ENCODE data around the gene OSBPL6.

The OSBPL6 gene

GRCh38 chr2:178291703-178292102 lies 97.4 kb downstream of the OSBPL6 start:
- Histone ChIP-seq H3K27me3 (ENCODE audit: low read depth, low read length) (no peaks in the 10 kb centered on the region), H3K4me3 (ENCODE audit: low read depth in 1 of 2, low read length in 2 of 2) (no peak overlapping the region), H3K27ac (ENCODE audit: low read length) (no peak overlapping the region), H3K36me3 (ENCODE audit: control insufficient read depth in 1 of 2, insufficient read depth in 2 of 2, low read length in 2 of 2) (no peaks in the 10 kb centered on the region), H3K9me3 (ENCODE audit: control insufficient read depth in 1 of 2, low read length in 2 of 2) (no peaks in the 10 kb centered on the region), H3K4me1 (ENCODE audit: control insufficient read depth in 1 of 2, insufficient read depth in 2 of 2, low read length in 2 of 2) (no peaks in the 10 kb centered on the region)

GRCh38 chr2:178292586-178292985 lies 98.3 kb downstream of the OSBPL6 start:
- H3K4me1 ChIP-seq (ENCODE audit: control insufficient read depth in 1 of 2, insufficient read depth in 2 of 2, low read length in 2 of 2), result no peaks in the 10 kb centered on the region

GRCh38 chr2:178295115-178295514 lies 100.8 kb downstream of the OSBPL6 start:
- no peak overlapping the region for H3K27ac ChIP-seq (ENCODE audit: low read length)
- no peaks in the 10 kb centered on the region for H3K36me3 ChIP-seq (ENCODE audit: control insufficient read depth in 1 of 2, insufficient read depth in 2 of 2, low read length in 2 of 2)
- H3K27me3 ChIP-seq (ENCODE audit: low read depth, low read length), result no peaks in the 10 kb centered on the region
- H3K9me3 ChIP-seq (ENCODE audit: control insufficient read depth in 1 of 2, low read length in 2 of 2), result no peaks in the 10 kb centered on the region
- H3K4me3 ChIP-seq (ENCODE audit: low read depth in 1 of 2, low read length in 2 of 2), result no peak overlapping the region
- H3K4me1 ChIP-seq (ENCODE audit: control insufficient read depth in 1 of 2, insufficient read depth in 2 of 2, low read length in 2 of 2), result no peaks in the 10 kb centered on the region

More at GRCh38 chr2:178292586-178292985, 98.3 kb downstream of the OSBPL6 start:
- H3K27me3 ChIP-seq (ENCODE audit: low read depth, low read length), result no peaks in the 10 kb centered on the region
- H3K36me3 ChIP-seq (ENCODE audit: control insufficient read depth in 1 of 2, insufficient read depth in 2 of 2, low read length in 2 of 2), result no peaks in the 10 kb centered on the region
- no peaks in the 10 kb centered on the region for H3K9me3 ChIP-seq (ENCODE audit: control insufficient read depth in 1 of 2, low read length in 2 of 2)
- H3K27ac ChIP-seq (ENCODE audit: low read length), result no peak overlapping the region
- no peak overlapping the region for H3K4me3 ChIP-seq (ENCODE audit: low read depth in 1 of 2, low read length in 2 of 2)

GRCh38 chr2:178295906-178296305 lies 101.6 kb downstream of the OSBPL6 start:
- H3K27me3 ChIP-seq (ENCODE audit: low read depth, low read length), result no peaks in the 10 kb centered on the region
- H3K4me3 ChIP-seq (ENCODE audit: low read depth in 1 of 2, low read length in 2 of 2), result no peak overlapping the region
- H3K36me3 ChIP-seq (ENCODE audit: control insufficient read depth in 1 of 2, insufficient read depth in 2 of 2, low read length in 2 of 2), result no peaks in the 10 kb centered on the region
- H3K4me1 ChIP-seq (ENCODE audit: control insufficient read depth in 1 of 2, insufficient read depth in 2 of 2, low read length in 2 of 2), result no peaks in the 10 kb centered on the region
- H3K27ac ChIP-seq (ENCODE audit: low read length), result no peak overlapping the region
- no peaks in the 10 kb centered on the region for H3K9me3 ChIP-seq (ENCODE audit: control insufficient read depth in 1 of 2, low read length in 2 of 2)

GRCh38 chr2:178296394-178297090 lies 102.2 kb downstream of the OSBPL6 start:
- Histone ChIP-seq H3K4me3 (ENCODE audit: low read depth in 1 of 2, low read length in 2 of 2) (no peak overlapping the region), H3K36me3 (ENCODE audit: control insufficient read depth in 1 of 2, insufficient read depth in 2 of 2, low read length in 2 of 2) (no peaks in the 10 kb centered on the region), H3K27ac (ENCODE audit: low read length) (no peak overlapping the region), H3K9me3 (ENCODE audit: control insufficient read depth in 1 of 2, low read length in 2 of 2) (no peaks in the 10 kb centered on the region), H3K4me1 (ENCODE audit: control insufficient read depth in 1 of 2, insufficient read depth in 2 of 2, low read length in 2 of 2) (no peaks in the 10 kb centered on the region), H3K27me3 (ENCODE audit: low read depth, low read length) (no peaks in the 10 kb centered on the region)

GRCh38 chr2:178297091-178297411 lies 102.7 kb downstream of the OSBPL6 start:
- H3K27me3 ChIP-seq (ENCODE audit: low read depth, low read length), result no peaks in the 10 kb centered on the region

GRCh38 chr2:178298785-178299212 lies 104.5 kb downstream of the OSBPL6 start:
- H3K9me3 ChIP-seq (ENCODE audit: control insufficient read depth in 1 of 2, low read length in 2 of 2), result no peaks in the 10 kb centered on the region
- H3K36me3 ChIP-seq (ENCODE audit: control insufficient read depth in 1 of 2, insufficient read depth in 2 of 2, low read length in 2 of 2), result no peaks in the 10 kb centered on the region
- no peaks in the 10 kb centered on the region for H3K27me3 ChIP-seq (ENCODE audit: low read depth, low read length)
- H3K4me1 ChIP-seq (ENCODE audit: control insufficient read depth in 1 of 2, insufficient read depth in 2 of 2, low read length in 2 of 2), result no peaks in the 10 kb centered on the region
- no peak overlapping the region for H3K27ac ChIP-seq (ENCODE audit: low read length)
- H3K4me3 ChIP-seq (ENCODE audit: low read depth in 1 of 2, low read length in 2 of 2), result no peak overlapping the region

More at GRCh38 chr2:178297091-178297411, 102.7 kb downstream of the OSBPL6 start:
- H3K36me3 ChIP-seq (ENCODE audit: control insufficient read depth in 1 of 2, insufficient read depth in 2 of 2, low read length in 2 of 2), result no peaks in the 10 kb centered on the region
- H3K27ac ChIP-seq (ENCODE audit: low read length), result no peak overlapping the region
- no peak overlapping the region for H3K4me3 ChIP-seq (ENCODE audit: low read depth in 1 of 2, low read length in 2 of 2)
- H3K9me3 ChIP-seq (ENCODE audit: control insufficient read depth in 1 of 2, low read length in 2 of 2), result no peaks in the 10 kb centered on the region
- no peaks in the 10 kb centered on the region for H3K4me1 ChIP-seq (ENCODE audit: control insufficient read depth in 1 of 2, insufficient read depth in 2 of 2, low read length in 2 of 2)

GRCh38 chr2:178301649-178302238 lies 107.4 kb downstream of the OSBPL6 start:
- no peaks in the 10 kb centered on the region for H3K4me1 ChIP-seq (ENCODE audit: control insufficient read depth in 1 of 2, insufficient read depth in 2 of 2, low read length in 2 of 2)
- no peak overlapping the region for H3K27ac ChIP-seq (ENCODE audit: low read length)
- H3K9me3 ChIP-seq (ENCODE audit: control insufficient read depth in 1 of 2, low read length in 2 of 2), result no peaks in the 10 kb centered on the region
- no peak overlapping the region for H3K4me3 ChIP-seq (ENCODE audit: low read depth in 1 of 2, low read length in 2 of 2)
- no peaks in the 10 kb centered on the region for H3K36me3 ChIP-seq (ENCODE audit: control insufficient read depth in 1 of 2, insufficient read depth in 2 of 2, low read length in 2 of 2)
- no peaks in the 10 kb centered on the region for H3K27me3 ChIP-seq (ENCODE audit: low read depth, low read length)

GRCh38 chr2:178304333-178304732 lies 110.0 kb downstream of the OSBPL6 start:
- Histone ChIP-seq H3K4me3 (ENCODE audit: low read depth in 1 of 2, low read length in 2 of 2) (no peak overlapping the region), H3K4me1 (ENCODE audit: control insufficient read depth in 1 of 2, insufficient read depth in 2 of 2, low read length in 2 of 2) (no peaks in the 10 kb centered on the region), H3K36me3 (ENCODE audit: control insufficient read depth in 1 of 2, insufficient read depth in 2 of 2, low read length in 2 of 2) (no peaks in the 10 kb centered on the region), H3K27me3 (ENCODE audit: low read depth, low read length) (no peaks in the 10 kb centered on the region), H3K27ac (ENCODE audit: low read length) (no peak overlapping the region), H3K9me3 (ENCODE audit: control insufficient read depth in 1 of 2, low read length in 2 of 2) (no peaks in the 10 kb centered on the region)

GRCh38 chr2:178306352-178307073 lies 112.2 kb downstream of the OSBPL6 start:
- no peaks in the 10 kb centered on the region for H3K27me3 ChIP-seq (ENCODE audit: low read depth, low read length)
- H3K9me3 ChIP-seq (ENCODE audit: control insufficient read depth in 1 of 2, low read length in 2 of 2), result no peaks in the 10 kb centered on the region
- no peaks in the 10 kb centered on the region for H3K4me1 ChIP-seq (ENCODE audit: control insufficient read depth in 1 of 2, insufficient read depth in 2 of 2, low read length in 2 of 2)
- no peak overlapping the region for H3K4me3 ChIP-seq (ENCODE audit: low read depth in 1 of 2, low read length in 2 of 2)
- no peaks in the 10 kb centered on the region for H3K36me3 ChIP-seq (ENCODE audit: control insufficient read depth in 1 of 2, insufficient read depth in 2 of 2, low read length in 2 of 2)
- H3K27ac ChIP-seq (ENCODE audit: low read length), result no peak overlapping the region

- no peaks in the 10 kb centered on the region for H3K4me1 ChIP-seq (ENCODE audit: control insufficient read depth in 1 of 2, insufficient read depth in 2 of 2, low read length in 2 of 2)
- no peak overlapping the region for H3K4me3 ChIP-seq (ENCODE audit: low read depth in 1 of 2, low read length in 2 of 2)
- no peaks in the 10 kb centered on the region for H3K9me3 ChIP-seq (ENCODE audit: control insufficient read depth in 1 of 2, low read length in 2 of 2)
- no peaks in the 10 kb centered on the region for H3K27me3 ChIP-seq (ENCODE audit: low read depth, low read length)
- no peak overlapping the region for H3K27ac ChIP-seq (ENCODE audit: low read length)
- no peaks in the 10 kb centered on the region for H3K36me3 ChIP-seq (ENCODE audit: control insufficient read depth in 1 of 2, insufficient read depth in 2 of 2, low read length in 2 of 2)
Observed at GRCh38 chr2:178307650-178308049, 113.3 kb downstream of the OSBPL6 start.

Data from muscle layer of duodenum (tissue), 2 donors.